Urothelium cell line (cell line): ENCODE data around the gene RBM19.

Source experiments
- DNase-seq: peaks from one replicate; pipeline ENCODE4 v3.0.0; 2011; ENCODE audit warnings: low spot score, mixed read lengths
- FAIRE-seq: peaks from 2 replicates; lab custom pipeline; 2011; peaks lifted over from hg19 to GRCh38; lab: Jason Lieb, UNC

The RBM19 gene

GRCh38 chr12:113860950-113861349 is 105.2 kb downstream of the RBM19 start:
- FAIRE-seq (no peak), DNase-seq (peak; percentile 78)

- FAIRE-seq = no peak
These were observed 105.9 kb downstream of the RBM19 start for GRCh38 chr12:113860059-113860820.

GRCh38 chr12:113858841-113859386 is 107.2 kb downstream of the RBM19 start:
- no peak for FAIRE-seq

More at GRCh38 chr12:113860059-113860820, 105.9 kb downstream of the RBM19 start:
- DNase-seq = no peak

GRCh38 chr12:113857371-113857770 is 108.8 kb downstream of the RBM19 start:
- DNase-seq = no peak

More at GRCh38 chr12:113858841-113859386, 107.2 kb downstream of the RBM19 start:
- no peak for DNase-seq

GRCh38 chr12:113855998-113856397 is 110.1 kb downstream of the RBM19 start:
- DNase-seq = no peak

More at GRCh38 chr12:113857371-113857770, 108.8 kb downstream of the RBM19 start:
- FAIRE-seq = no peak

GRCh38 chr12:113854385-113855142 is 111.6 kb downstream of the RBM19 start:
- no peak for DNase-seq
- no peak for FAIRE-seq

More at GRCh38 chr12:113855998-113856397, 110.1 kb downstream of the RBM19 start:
- no peak for FAIRE-seq

GRCh38 chr12:113853491-113853890 is 112.6 kb downstream of the RBM19 start:
- no peak for DNase-seq
- no peak for FAIRE-seq

GRCh38 chr12:113852695-113853490 is 113.2 kb downstream of the RBM19 start:
- FAIRE-seq = peak; percentile 20
- no peak for DNase-seq

- DNase-seq (no peak), FAIRE-seq (no peak)
These were observed 113.9 kb downstream of the RBM19 start for GRCh38 chr12:113852264-113852663.

- no peak for FAIRE-seq
- no peak for DNase-seq
These were observed 115.6 kb downstream of the RBM19 start for GRCh38 chr12:113850309-113851056.

GRCh38 chr12:113847856-113848255 is 118.3 kb downstream of the RBM19 start:
- FAIRE-seq = no peak
- DNase-seq = no peak

- DNase-seq (no peak), FAIRE-seq (no peak)
These were observed 119.0 kb downstream of the RBM19 start for GRCh38 chr12:113846883-113847755.

GRCh38 chr12:113845900-113846674 is 120.0 kb downstream of the RBM19 start:
- no peak for DNase-seq
- FAIRE-seq = no peak

- no peak for DNase-seq
- FAIRE-seq = no peak
These were observed 121.5 kb downstream of the RBM19 start for GRCh38 chr12:113844495-113845210.

GRCh38 chr12:113842699-113843098 is 123.4 kb downstream of the RBM19 start:
- FAIRE-seq (no peak), DNase-seq (no peak)

GRCh38 chr12:113841786-113842185 is 124.3 kb downstream of the RBM19 start:
- FAIRE-seq = no peak
- no peak for DNase-seq

GRCh38 chr12:113840401-113841042 is 125.6 kb downstream of the RBM19 start:
- FAIRE-seq = no peak
- DNase-seq = no peak
